ENCODE data around the gene UCP1. TPM values are rescaled to one million over a fixed set of nuclear protein-coding genes. Genes with fewer than 3 reads are reported as not detected.

Gene UCP1, protein sequence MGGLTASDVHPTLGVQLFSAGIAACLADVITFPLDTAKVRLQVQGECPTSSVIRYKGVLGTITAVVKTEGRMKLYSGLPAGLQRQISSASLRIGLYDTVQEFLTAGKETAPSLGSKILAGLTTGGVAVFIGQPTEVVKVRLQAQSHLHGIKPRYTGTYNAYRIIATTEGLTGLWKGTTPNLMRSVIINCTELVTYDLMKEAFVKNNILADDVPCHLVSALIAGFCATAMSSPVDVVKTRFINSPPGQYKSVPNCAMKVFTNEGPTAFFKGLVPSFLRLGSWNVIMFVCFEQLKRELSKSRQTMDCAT
- total RNA-seq (2022; extraction: Qiagen RNA extraction; ENCODE audit: low read depth) = 0.06 to 0.08 TPM in 2 of 5 replicates, not detected in the others

DNA sequence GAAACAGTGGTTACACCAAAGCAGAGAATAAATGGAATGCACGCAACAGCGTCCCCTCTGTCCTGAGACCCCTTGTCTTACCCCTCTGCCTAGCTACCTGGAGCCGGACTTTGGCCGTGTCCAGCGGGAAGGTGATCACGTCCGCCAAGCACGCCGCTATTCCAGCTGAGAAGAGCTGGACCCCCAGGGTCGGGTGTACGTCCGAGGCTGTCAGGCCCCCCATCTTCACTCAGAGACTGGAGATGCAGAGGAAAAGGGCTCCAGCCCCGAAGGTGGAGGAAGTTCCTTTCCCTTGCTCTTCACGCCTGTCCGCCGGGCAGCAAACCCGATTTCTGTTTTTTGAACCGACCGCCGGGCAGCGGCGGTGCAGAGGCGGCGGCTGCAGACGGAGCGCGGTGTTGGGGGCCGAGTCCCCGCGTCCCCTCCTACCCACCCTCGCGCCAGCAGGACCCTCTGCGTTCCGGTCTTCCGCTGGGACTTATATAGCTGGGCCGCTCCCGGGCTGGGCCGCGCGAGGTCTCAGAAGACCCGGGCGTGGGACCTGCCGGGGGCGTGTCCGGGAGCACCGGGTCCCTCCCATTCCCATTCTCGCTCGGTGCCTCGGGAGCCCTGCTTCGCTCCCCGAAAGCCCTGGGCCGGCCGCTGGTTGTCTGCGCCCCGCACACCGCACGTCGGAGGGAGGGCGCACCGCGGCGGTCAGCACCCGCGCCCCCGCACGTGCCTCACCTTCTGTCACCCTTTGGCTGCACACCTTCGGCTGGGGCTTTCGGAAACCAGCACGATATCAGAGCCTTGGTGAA lies at the start of gene UCP1:
UCP1 (minus strand) TSS at position 455 of the 800 bp plus-strand sequence; CDS start at position 223, 232 bp downstream.

GRCh38 chr4:140523857-140524742 lies 44.7 kb downstream of the UCP1 start, which contains the start of gene ELMOD2:
ELMOD2 (plus strand) TSS chr4:140524168; CDS start chr4:140525429, 1,261 bp downstream.

Other genes starting within 250 kb of the UCP1 start
- 27.9 to 42.8 TPM (median 31.9 TPM) in 5 replicates for gene SCOC, start 195.3 kb downstream of the UCP1 start, total RNA-seq (2022; extraction: Qiagen RNA extraction; ENCODE audit: low read depth)
- gene CLGN, start 141.3 kb downstream of the UCP1 start, total RNA-seq (2022; extraction: Qiagen RNA extraction; ENCODE audit: low read depth) = 4.8 to 6.7 TPM (median 5.2 TPM) in 5 replicates
- gene MGAT4D, start 70.7 kb downstream of the UCP1 start, total RNA-seq (2022; extraction: Qiagen RNA extraction; ENCODE audit: low read depth) = not detected in 5 replicates
- gene ELMOD2, start 44.8 kb downstream of the UCP1 start, total RNA-seq (2022; extraction: Qiagen RNA extraction; ENCODE audit: low read depth) = 8.4 to 12.7 TPM (median 11.5 TPM) in 5 replicates
- gene TBC1D9, start 187.4 kb upstream of the UCP1 start, total RNA-seq (2022; extraction: Qiagen RNA extraction; ENCODE audit: low read depth) = 6.8 to 8.8 TPM (median 8.7 TPM) in 5 replicates

Measured in A549 treated with DMSO at 1 μM for 4 hours (cell line).